GM19438 (cell line): ENCODE measurements around the gene MGLL.

ENCODE experiments used
- ATAC-seq: cut with Tn5 transposase; IDR thresholded peaks from one replicate; pipeline ENCODE4 v1.9.1; 2021; ENCODE audit warnings: low read depth; ENCODE audit not compliant: unreplicated experiment

MGLL gene

GRCh38 chr3:127761441-127761801 is 60.9 kb downstream of the MGLL start:
- no peak for ATAC-seq

GRCh38 chr3:127760791-127761440 is 61.4 kb downstream of the MGLL start:
- no peak for ATAC-seq

- no peak for ATAC-seq
Observed at GRCh38 chr3:127760361-127760760, 62.0 kb downstream of the MGLL start.

- no peak for ATAC-seq
Observed at GRCh38 chr3:127759826-127760225, 62.5 kb downstream of the MGLL start.

- ATAC-seq = no peak
Observed at GRCh38 chr3:127758013-127758412, 64.3 kb downstream of the MGLL start.

GRCh38 chr3:127755305-127755681 is 67.0 kb downstream of the MGLL start:
- no peak for ATAC-seq

- ATAC-seq = no peak
Observed at GRCh38 chr3:127754411-127755304, 67.7 kb downstream of the MGLL start.

- ATAC-seq = no peak
Observed at GRCh38 chr3:127753898-127754410, 68.4 kb downstream of the MGLL start.

- ATAC-seq = no peak
Observed at GRCh38 chr3:127753338-127753737, 69.0 kb downstream of the MGLL start.

GRCh38 chr3:127751782-127752181 is 70.5 kb downstream of the MGLL start:
- no peak for ATAC-seq

GRCh38 chr3:127751163-127751621 is 71.1 kb downstream of the MGLL start:
- no peak for ATAC-seq

- ATAC-seq = peak; percentile 41
Observed at GRCh38 chr3:127750226-127751031, 71.9 kb downstream of the MGLL start.

GRCh38 chr3:127749787-127750225 is 72.5 kb downstream of the MGLL start:
- peak; percentile 0 for ATAC-seq

GRCh38 chr3:127749361-127749760 is 73.0 kb downstream of the MGLL start:
- ATAC-seq = no peak

GRCh38 chr3:127748754-127749327 is 73.5 kb downstream of the MGLL start:
- ATAC-seq = no peak

GRCh38 chr3:127747751-127748521 is 74.4 kb downstream of the MGLL start:
- ATAC-seq = no peak

GRCh38 chr3:127747066-127747465 is 75.2 kb downstream of the MGLL start:
- no peak for ATAC-seq

GRCh38 chr3:127746400-127747057 is 75.8 kb downstream of the MGLL start:
- no peak for ATAC-seq
